Ovary (tissue), 9 donors: Measurements from ENCODE around the gene ST14. TPM values are rescaled to one million over a fixed set of nuclear protein-coding genes. Genes with fewer than 3 reads are reported as not detected.

Experiments used
- DNase-seq, 5 donors: peaks; one replicate each; pipeline ENCODE4 v3.0.0-alpha.2; 2019 to 2020
- H3K27ac ChIP-seq, 2 donors: fragments of 200-600 bp; one replicate each; pipeline versions ENCODE4 v1.5.1 to v1.8.0; 2019 to 2022
- H3K27me3 ChIP-seq: fragments of 200-600 bp; one replicate; pipeline ENCODE4 v1.8.0; 2022
- H3K36me3 ChIP-seq: fragments of 200-600 bp; sonication (generic); one replicate; pipeline ENCODE4 v1.5.1; 2019
- H3K4me1 ChIP-seq: one replicate; pipeline ENCODE4 v1.8.1; 2013; ENCODE audit warnings: mild to moderate bottlenecking, moderate library complexity; ENCODE audit not compliant: insufficient read depth
- H3K4me3 ChIP-seq: fragments of 200-600 bp; sonication (generic); one replicate; pipeline ENCODE4 v1.5.1; 2017
- H3K9me3 ChIP-seq, 2 donors: fragments of 200-600 bp in 1 of 2; sonication (generic) in 1 of 2; one replicate each; pipeline versions ENCODE4 v1.5.1 to v1.8.1; 2013 to 2019; ENCODE audit warnings: mild to moderate bottlenecking in 1 of 2, moderate library complexity in 1 of 2
- EP300 ChIP-seq: sonication (generic); formaldehyde crosslinking; IDR thresholded peaks from one replicate; pipeline ENCODE4 v1.6.1; 2017; ENCODE audit warnings: antibody characterized with exemption
- POLR2A ChIP-seq: fragments of 450-650 bp; IDR thresholded peaks from one replicate; pipeline ENCODE4 v1.6.1; 2017; ENCODE audit warnings: antibody characterized with exemption, mild to moderate bottlenecking, moderate library complexity
- WGBS, 3 donors: extraction: QIAGEN DNeasy Blood & Tissue Kit in 1 of 3; methylation state at CpG; one replicate each; pipeline versions ENCODE4 v1.1.5 to v1.1.7; 2013 to 2017; 5-methylcytosine and 5-hydroxymethylcytosine counted together
- intact Hi-C, 4 donors: fragments of 100-400 bp; cut with DNase I; formaldehyde crosslinking; loops; one replicate each; pipeline versions ENCODE4 v1.11.0 to v1.15.1; 2022 to 2023
- polyA plus RNA-seq, 2 donors: library from polyadenylated mRNA; stranded (reverse); fragments of 200-250 nt in 1 of 2; fragments of 350-450 nt in 1 of 2; fragmentation: Illumina TruSeq in 1 of 2; extraction: RNeasy Lipid Tissue Mini Kit (QIAGEN cat#74804) in 1 of 2; gene quantifications; one replicate each; pipeline ENCODE4 v1.2.3, GENCODE V29; 2013 to 2014
- total RNA-seq, 7 donors: library from RNA; depleted of rRNA in 2 of 7; stranded (reverse); fragments of >200 nt in 2 of 7; fragmentation: NEBNext Ultra II Directional in 3 of 7; extraction: Animal tissue kit (Norgen Biotek cat#: 25700) in 3 of 7; gene quantifications; one replicate each; pipeline versions ENCODE4 v1.1.0 to v1.2.4, GENCODE V29; 2016 to 2023
- TF ChIP-seq, protein P1 (sequence below), 3 donors: fragments of 450-650 bp in 2 of 3; fragments of 200-600 bp in 1 of 3; IDR thresholded peaks; one replicate each; pipeline versions ENCODE4 v1.5.1 to v1.8.0; 2016 to 2022; ENCODE audit warnings: antibody characterized with exemption in 3 of 3, mild to moderate bottlenecking in 1 of 3
- donor health status: DM: no; HTN: no; CAD: no; lungs with moderate emphysema.
- donor health status: DM: no; HTN: no; CAD: no.
- donor health status: Bipolar disorder and iron deficiency.
- donor health status: DM: yes; HTN: yes; CAD: no.
- donor health status: DM: no; HTN: no; CAD: no.
- donor health status: DM: yes; HTN: yes; CAD: no.

The ST14 gene
- total and polyA plus RNA-seq, 9 donors: 0.18 to 76.2 (median 4.5) TPM

DNA sequence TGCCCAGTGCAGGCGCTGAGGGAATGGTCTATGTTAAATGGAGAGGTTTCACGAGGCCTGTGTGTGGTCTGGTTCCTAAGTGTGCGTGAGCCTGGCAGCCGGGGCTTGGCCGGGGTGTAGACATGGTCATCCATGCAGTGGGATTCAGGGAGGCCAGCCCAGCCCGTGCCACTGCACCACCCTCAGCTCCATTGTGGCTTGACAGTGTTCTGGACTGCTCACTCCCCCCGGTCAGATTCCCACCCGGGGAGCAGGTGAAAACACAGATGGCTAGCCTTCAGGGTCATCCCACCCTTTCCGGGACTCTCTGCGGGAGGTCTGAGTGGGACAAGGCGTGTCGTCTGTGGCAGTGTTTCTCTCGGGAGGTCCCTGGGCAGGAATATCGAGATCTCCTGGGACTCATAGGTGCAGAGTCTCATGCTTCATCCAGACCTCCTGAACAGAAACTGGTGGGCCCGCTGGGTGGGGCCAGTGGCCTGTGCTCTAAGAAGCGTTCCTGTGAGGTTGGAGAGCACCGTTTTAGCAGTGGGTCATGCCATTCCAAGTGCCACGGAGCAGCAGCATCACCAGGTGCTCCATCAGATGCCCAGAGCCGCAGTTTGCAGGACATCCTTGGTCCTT lies 52.3 kb downstream of the ST14 start:
- H3K27ac ChIP-seq: no peak overlapping the region
- no peaks in the 10 kb centered on the region for H3K27me3 ChIP-seq
- no peaks in the 10 kb centered on the region for H3K4me1 ChIP-seq
- no peaks in the 10 kb centered on the region for H3K9me3 ChIP-seq
- TF ChIP-seq POLR2A (no peak), EP300 (no peak)
- TF ChIP-seq, protein P1, sequence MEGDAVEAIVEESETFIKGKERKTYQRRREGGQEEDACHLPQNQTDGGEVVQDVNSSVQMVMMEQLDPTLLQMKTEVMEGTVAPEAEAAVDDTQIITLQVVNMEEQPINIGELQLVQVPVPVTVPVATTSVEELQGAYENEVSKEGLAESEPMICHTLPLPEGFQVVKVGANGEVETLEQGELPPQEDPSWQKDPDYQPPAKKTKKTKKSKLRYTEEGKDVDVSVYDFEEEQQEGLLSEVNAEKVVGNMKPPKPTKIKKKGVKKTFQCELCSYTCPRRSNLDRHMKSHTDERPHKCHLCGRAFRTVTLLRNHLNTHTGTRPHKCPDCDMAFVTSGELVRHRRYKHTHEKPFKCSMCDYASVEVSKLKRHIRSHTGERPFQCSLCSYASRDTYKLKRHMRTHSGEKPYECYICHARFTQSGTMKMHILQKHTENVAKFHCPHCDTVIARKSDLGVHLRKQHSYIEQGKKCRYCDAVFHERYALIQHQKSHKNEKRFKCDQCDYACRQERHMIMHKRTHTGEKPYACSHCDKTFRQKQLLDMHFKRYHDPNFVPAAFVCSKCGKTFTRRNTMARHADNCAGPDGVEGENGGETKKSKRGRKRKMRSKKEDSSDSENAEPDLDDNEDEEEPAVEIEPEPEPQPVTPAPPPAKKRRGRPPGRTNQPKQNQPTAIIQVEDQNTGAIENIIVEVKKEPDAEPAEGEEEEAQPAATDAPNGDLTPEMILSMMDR (IDR thresholded peaks at IDR 0.05): no peak
- intact Hi-C loops: loop anchor here in 2 of 4 donors (5.0 to 10.0 kb wide), 2 partner anchors 203 to 220 kb away; no protein-coding TSS in a partner anchor
- no peak overlapping the region for H3K4me3 ChIP-seq
- H3K36me3 ChIP-seq: no peaks in the 10 kb centered on the region
- WGBS, 3 donors: 77 to 83% (median 81%) methylated on average over 19 of the region's 19 CpGs
- peak in 2 of 5 donors; percentile 4 to 30 for DNase-seq

DNA sequence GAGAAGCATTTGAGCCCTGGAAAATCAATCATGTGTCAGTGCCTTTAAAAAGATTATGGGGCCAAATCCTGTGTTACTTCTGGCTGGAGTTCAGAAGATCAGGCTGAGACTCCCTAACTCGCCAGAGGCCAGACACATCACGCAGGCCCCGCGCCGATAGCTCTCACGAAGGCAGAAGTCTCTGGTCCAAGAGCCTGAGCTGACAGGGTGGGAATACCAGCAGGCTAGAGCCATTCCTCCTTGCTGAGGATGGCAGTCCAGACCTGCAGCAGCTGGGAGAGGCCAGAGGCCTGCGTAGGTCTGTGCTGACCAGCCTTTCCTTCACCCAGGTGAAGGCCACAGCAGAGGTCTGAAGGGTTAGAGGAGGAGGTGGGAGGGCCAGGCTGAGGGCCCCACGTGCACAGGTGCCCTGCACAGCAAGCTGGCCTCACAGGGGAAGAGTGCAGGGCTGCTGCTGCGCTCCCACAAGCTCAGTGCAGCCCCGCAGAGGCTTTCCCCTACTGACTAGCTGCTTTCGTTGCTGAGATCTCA lies 52.9 kb downstream of the ST14 start:
- Histone ChIP-seq H3K4me1 (no peaks in the 10 kb centered on the region), H3K27me3 (no peaks in the 10 kb centered on the region), H3K27ac (no peak overlapping the region), H3K4me3 (no peak overlapping the region), H3K36me3 (no peaks in the 10 kb centered on the region), H3K9me3 (no peaks in the 10 kb centered on the region)
- intact Hi-C loops: loop anchor here in 2 of 4 donors (5.0 to 10.0 kb wide), 2 partner anchors 202 to 220 kb away; no protein-coding TSS in a partner anchor
- peak in 1 of 5 donors; percentile 2 for DNase-seq
- TF ChIP-seq, protein P1 (IDR thresholded peaks at IDR 0.05): no peak
- TF ChIP-seq POLR2A: no peak
- TF ChIP-seq EP300: no peak
- 42 to 53% (median 51%) methylated on average over 11 of the region's 11 CpGs for WGBS, 3 donors

DNA sequence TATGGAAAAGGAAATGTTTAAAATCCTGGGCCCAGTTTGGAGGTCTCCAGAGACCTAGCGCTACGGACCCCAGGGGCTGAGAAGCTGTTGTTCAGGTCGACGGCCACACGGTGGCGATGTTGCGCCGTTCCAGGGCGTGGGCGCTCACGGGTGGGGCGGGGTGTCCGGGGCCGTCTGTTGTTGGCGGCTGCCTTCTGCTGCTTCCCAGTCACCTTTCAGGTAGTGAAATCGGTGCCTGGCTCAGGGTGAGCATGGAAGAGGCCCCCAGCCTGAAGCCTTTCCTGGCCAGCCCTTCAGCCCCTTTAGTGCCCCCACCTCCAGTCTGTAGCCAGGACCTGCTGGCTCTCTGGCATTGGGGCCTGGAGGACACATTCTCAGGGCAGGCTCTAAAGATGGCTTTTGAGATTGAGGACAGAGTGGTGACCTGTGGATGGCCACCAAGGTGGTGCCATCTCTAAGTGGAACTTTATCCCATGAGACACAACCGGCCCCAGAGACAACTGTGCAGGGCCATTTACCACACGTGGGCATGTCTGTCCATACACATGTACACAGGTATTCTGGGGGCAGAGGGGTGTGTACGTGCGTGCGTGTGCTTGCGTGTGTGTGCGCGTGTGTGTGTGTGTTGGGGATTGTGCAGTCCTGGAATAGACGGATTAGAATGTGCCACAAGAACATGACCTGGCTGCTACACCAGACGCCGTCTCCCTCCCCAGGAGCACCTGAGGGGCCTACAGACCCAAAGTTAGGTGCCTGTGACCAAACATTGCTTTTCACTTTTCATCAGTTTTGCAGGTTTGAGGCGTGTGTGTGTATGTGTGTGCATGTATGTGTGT lies 53.8 kb downstream of the ST14 start:
- 34 to 37% (median 35%) methylated on average over 28 of the region's 28 CpGs for WGBS, 3 donors
- peak; percentile 36 to 80 (median 52) for DNase-seq
- intact Hi-C loops: loop anchor here in 2 of 4 donors (5.0 to 10.0 kb wide), 2 partner anchors 201 to 219 kb away; no protein-coding TSS in a partner anchor

DNA sequence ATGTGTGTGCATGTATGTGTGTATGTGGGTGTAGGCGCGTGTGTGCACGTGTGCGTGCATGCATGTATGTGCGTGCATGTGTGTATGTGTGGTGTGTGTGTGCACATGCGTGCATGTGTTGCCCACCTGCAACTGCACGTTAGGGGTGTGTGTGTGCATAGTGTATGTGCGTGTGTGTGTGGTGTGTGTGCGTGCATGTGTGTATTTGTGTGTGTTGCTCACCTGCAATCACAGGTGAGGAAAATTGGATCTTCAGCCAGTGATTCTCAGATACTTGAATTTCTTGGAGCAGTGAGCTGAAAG lies 54.3 kb downstream of the ST14 start:
- 89 to 92% (median 90%) methylated on average over 9 of the region's 9 CpGs for WGBS, 3 donors
- H3K4me3 ChIP-seq: no peak overlapping the region
- TF ChIP-seq EP300 (no peak), POLR2A (no peak)
- TF ChIP-seq, protein P1 (IDR thresholded peaks at IDR 0.05): no peak
- H3K27me3 ChIP-seq: no peaks in the 10 kb centered on the region
- no peak overlapping the region for H3K27ac ChIP-seq
- H3K4me1 ChIP-seq: no peaks in the 10 kb centered on the region
- H3K36me3 ChIP-seq: no peaks in the 10 kb centered on the region
- intact Hi-C loops: loop anchor here in 2 of 4 donors (5.0 to 10.0 kb wide), 2 partner anchors 201 to 218 kb away; no protein-coding TSS in a partner anchor
- peak in 2 of 5 donors; percentile 4 to 24 for DNase-seq
- H3K9me3 ChIP-seq: no peaks in the 10 kb centered on the region

More for the DNA sequence above, 53.8 kb downstream of the ST14 start:
- Histone ChIP-seq H3K27ac (no peak overlapping the region), H3K27me3 (no peaks in the 10 kb centered on the region), H3K36me3 (no peaks in the 10 kb centered on the region), H3K4me3 (no peak overlapping the region), H3K4me1 (no peaks in the 10 kb centered on the region), H3K9me3 (no peaks in the 10 kb centered on the region)
- TF ChIP-seq, protein P1 (IDR thresholded peaks at IDR 0.05): peak; percentile 63 to 83 (median 64)
- TF ChIP-seq POLR2A: no peak
- no peak for TF ChIP-seq EP300
